Activated naive CD8-positive, alpha-beta T cell treated with anti-CD3 and anti-CD28 coated beads for 36 hours (primary cell): Measurements from ENCODE around the gene CFAP251. TPM values are rescaled to one million over a fixed set of nuclear protein-coding genes. Genes with fewer than 3 reads are reported as not detected.

Experiments used
- DNase-seq: peaks from one replicate; pipeline ENCODE4 v3.0.0; 2021
- H3K27ac Mint-ChIP-seq: one replicate; pipeline ENCODE4 v1.8.0; 2022; ENCODE audit warnings: mild to moderate bottlenecking, moderate library complexity, mixed read lengths
- H3K27me3 Mint-ChIP-seq: one replicate; pipeline ENCODE4 v1.8.0; 2022; ENCODE audit warnings: mild to moderate bottlenecking, mixed read lengths
- H3K36me3 Mint-ChIP-seq: one replicate; pipeline ENCODE4 v1.8.0; 2021; ENCODE audit warnings: mild to moderate bottlenecking, mixed read lengths
- H3K4me1 Mint-ChIP-seq: one replicate; pipeline ENCODE4 v1.8.0; 2021; ENCODE audit warnings: mixed read lengths
- H3K4me3 Mint-ChIP-seq: one replicate; pipeline ENCODE4 v1.8.0; 2022; ENCODE audit warnings: mild to moderate bottlenecking, moderate library complexity, mixed read lengths
- H3K9me3 Mint-ChIP-seq: one replicate; pipeline ENCODE4 v1.8.0; 2022; ENCODE audit warnings: mixed read lengths
- total RNA-seq, 2 experiments: library from RNA; stranded (reverse); gene quantifications; one replicate each; pipeline ENCODE4 v1.2.3, GENCODE V29; 2021

CFAP251 gene
- total RNA-seq, 2 experiments from 2014 or later: 1.3 to 1.8 TPM

DNA sequence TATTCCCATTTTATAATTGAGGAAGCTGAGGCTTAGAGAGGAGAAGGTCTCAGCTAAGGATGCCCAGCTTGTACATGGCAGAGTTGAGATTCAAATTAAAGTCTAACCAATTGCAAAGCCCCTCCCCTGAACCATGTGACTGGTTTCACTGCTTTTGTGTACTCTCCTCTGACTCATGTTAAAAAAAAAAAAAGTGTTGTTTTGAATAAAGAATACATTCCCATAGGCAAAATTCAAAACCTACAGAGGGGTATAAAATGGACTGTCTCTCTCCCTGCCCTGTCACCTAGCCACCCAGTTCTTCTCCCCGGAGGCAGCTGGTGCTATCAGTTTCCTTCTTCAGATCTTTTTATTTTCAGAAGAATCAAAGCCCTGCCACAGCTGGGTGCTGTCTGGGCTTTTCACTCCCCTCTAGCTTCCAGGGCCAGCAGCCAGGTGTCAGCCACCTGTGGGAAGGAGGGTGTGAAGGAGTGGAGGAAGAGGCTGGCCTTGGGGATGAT is 24.4 kb upstream of the CFAP251 start:
- peaks cover 23% of the 10 kb centered on the region for H3K36me3 Mint-ChIP-seq
- H3K9me3 Mint-ChIP-seq: no peaks in the 10 kb centered on the region
- H3K27me3 Mint-ChIP-seq: no peaks in the 10 kb centered on the region
- no peak for DNase-seq
- H3K4me3 Mint-ChIP-seq: peak overlapping the region; percentile 22
- peak overlapping the region; percentile 89 for H3K27ac Mint-ChIP-seq
- peaks cover 38% of the 10 kb centered on the region for H3K4me1 Mint-ChIP-seq

DNA sequence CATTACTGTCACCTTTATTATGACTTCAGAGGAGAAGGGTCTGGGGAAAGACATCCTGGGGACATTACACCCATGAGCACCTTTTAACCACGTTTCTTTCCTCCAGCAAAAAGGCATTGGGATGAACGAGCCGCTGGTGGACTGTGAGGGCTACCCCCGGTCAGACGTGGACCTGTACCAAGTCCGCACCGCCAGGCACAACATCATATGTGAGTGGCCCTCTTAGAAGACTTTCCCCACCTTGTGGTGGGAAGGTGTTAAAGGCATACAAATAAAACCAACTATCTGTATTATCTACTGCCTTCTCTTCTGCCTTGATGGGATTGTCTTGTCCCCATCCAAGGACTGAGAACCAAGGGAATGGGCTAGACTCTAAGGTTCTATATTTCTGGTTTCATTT is 23.8 kb upstream of the CFAP251 start:
- Mint-ChIP-seq H3K27me3 (no peaks in the 10 kb centered on the region), H3K36me3 (peaks cover 21% of the 10 kb centered on the region), H3K4me3 (no peak overlapping the region), H3K4me1 (peaks cover 34% of the 10 kb centered on the region), H3K9me3 (no peaks in the 10 kb centered on the region), H3K27ac (no peak overlapping the region)
- no peak for DNase-seq

DNA sequence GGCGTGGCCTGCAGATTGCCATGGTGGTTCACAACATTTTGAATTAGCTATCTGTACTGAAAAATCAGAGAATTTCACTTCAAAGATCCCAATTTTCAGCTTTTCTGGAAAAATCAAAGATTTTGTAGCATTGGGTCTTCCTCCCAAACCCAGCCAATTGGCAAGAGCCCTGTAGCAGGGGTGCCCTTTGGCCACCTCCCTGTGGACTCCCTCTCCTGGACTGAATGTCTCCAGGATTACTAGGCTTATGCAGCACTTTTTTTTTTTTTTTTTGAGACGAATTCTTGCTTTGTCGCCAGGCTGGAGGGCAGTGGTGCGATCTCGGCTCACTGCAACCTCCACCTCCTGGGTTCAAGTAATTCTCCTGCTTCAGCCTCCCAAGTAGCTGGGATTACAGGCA is 20.1 kb upstream of the CFAP251 start:
- no peaks in the 10 kb centered on the region for H3K27me3 Mint-ChIP-seq
- H3K27ac Mint-ChIP-seq: no peak overlapping the region
- H3K4me1 Mint-ChIP-seq: peaks cover 18% of the 10 kb centered on the region
- no peaks in the 10 kb centered on the region for H3K9me3 Mint-ChIP-seq
- H3K36me3 Mint-ChIP-seq: peaks cover 26% of the 10 kb centered on the region
- no peak for DNase-seq
- H3K4me3 Mint-ChIP-seq: no peak overlapping the region

DNA sequence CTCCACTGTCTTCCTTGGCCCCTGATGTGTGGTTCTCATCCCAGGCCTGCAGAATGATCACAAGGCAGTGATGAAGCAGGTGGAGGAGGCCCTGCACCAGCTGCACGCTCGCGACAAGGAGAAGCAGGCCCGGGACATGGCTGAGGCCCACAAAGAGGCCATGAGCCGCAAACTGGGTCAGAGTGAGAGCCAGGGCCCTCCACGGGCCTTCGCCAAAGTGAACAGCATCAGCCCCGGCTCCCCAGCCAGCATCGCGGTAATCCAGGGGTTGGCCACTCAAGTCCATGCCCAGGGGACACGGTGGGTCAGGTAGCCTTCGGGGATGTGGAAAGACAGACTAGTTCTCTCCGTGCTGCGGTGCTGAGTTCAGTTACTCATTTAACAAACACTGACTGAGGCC is 18.8 kb upstream of the CFAP251 start:
- H3K4me1 Mint-ChIP-seq: peaks cover 7% of the 10 kb centered on the region
- no peaks in the 10 kb centered on the region for H3K27me3 Mint-ChIP-seq
- no peak overlapping the region for H3K27ac Mint-ChIP-seq
- DNase-seq: no peak
- no peak overlapping the region for H3K4me3 Mint-ChIP-seq
- peaks cover 20% of the 10 kb centered on the region for H3K36me3 Mint-ChIP-seq
- H3K9me3 Mint-ChIP-seq: no peaks in the 10 kb centered on the region

DNA sequence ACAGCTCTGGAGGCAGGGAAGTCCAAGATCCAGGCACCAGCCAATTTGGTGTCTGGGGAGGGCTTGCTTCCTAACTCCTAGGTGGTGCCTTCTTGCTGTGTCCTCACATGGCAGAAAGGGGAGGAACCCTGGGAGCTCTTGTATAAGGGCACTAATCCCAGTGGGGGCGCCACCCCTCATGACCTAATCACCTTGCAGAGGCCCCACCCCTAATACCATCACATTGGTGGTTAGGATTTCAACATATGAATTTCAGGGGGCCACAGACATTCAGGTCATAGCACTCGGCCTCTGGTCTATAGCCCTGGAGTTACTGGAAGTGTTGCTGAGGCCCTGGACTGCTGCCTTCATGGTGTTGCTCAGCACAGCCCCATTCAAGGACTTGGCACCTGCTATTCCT is 15.2 kb upstream of the CFAP251 start:
- no peak overlapping the region for H3K27ac Mint-ChIP-seq
- no peak for DNase-seq
- H3K4me3 Mint-ChIP-seq: no peak overlapping the region
- H3K27me3 Mint-ChIP-seq: no peaks in the 10 kb centered on the region
- no peaks in the 10 kb centered on the region for H3K9me3 Mint-ChIP-seq
- H3K36me3 Mint-ChIP-seq: peaks cover 15% of the 10 kb centered on the region
- H3K4me1 Mint-ChIP-seq: peaks cover 5% of the 10 kb centered on the region

DNA sequence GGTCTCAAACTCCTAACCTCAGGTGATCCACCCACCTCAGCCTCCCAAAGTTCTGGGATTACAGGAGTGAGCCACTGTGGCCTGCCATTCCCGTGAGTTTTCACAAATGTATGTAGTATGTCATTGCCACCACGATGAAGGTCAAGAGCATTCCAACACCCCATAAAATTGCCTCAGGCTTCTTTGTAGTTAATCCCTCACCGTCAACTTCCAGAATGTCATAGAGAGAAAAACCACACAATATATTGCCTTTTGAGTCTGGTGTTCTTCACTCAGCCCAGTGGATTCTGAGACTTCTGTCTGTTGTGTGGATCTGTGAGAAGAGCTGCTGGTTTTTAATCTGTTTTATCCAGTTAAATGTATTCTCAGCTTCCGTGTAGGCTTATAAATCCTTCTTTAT is 12.6 kb upstream of the CFAP251 start:
- no peaks in the 10 kb centered on the region for H3K27me3 Mint-ChIP-seq
- H3K27ac Mint-ChIP-seq: peak overlapping the region; percentile 66
- peaks cover 26% of the 10 kb centered on the region for H3K36me3 Mint-ChIP-seq
- peaks cover 12% of the 10 kb centered on the region for H3K4me1 Mint-ChIP-seq
- H3K4me3 Mint-ChIP-seq: no peak overlapping the region
- no peak for DNase-seq
- H3K9me3 Mint-ChIP-seq: no peaks in the 10 kb centered on the region

DNA sequence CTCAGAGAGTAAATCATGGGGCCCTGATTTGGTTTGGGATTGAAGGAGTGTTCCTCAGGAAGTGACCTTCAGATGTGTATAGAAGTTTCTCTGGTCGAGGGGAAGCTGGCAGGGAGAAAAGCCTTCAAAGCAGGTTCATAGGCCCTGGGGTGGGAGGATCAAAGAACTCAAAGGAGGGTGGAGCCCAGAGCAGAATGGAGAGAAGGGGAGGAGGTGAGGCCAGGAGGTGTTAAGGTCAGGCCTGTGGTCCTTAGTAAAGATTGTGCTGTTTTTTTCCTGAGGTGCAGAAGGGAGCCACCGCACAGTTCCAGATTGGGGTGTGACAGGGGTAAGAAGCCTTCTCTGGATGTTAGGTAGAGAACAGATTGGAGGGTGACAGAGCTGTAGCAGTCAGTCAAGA is 9.7 kb upstream of the CFAP251 start:
- no peak for DNase-seq
- H3K4me1 Mint-ChIP-seq: peaks cover 13% of the 10 kb centered on the region
- H3K27ac Mint-ChIP-seq: peak overlapping the region; percentile 35
- H3K4me3 Mint-ChIP-seq: no peak overlapping the region
- H3K9me3 Mint-ChIP-seq: peaks cover 2% of the 10 kb centered on the region
- no peaks in the 10 kb centered on the region for H3K27me3 Mint-ChIP-seq
- peaks cover 26% of the 10 kb centered on the region for H3K36me3 Mint-ChIP-seq

DNA sequence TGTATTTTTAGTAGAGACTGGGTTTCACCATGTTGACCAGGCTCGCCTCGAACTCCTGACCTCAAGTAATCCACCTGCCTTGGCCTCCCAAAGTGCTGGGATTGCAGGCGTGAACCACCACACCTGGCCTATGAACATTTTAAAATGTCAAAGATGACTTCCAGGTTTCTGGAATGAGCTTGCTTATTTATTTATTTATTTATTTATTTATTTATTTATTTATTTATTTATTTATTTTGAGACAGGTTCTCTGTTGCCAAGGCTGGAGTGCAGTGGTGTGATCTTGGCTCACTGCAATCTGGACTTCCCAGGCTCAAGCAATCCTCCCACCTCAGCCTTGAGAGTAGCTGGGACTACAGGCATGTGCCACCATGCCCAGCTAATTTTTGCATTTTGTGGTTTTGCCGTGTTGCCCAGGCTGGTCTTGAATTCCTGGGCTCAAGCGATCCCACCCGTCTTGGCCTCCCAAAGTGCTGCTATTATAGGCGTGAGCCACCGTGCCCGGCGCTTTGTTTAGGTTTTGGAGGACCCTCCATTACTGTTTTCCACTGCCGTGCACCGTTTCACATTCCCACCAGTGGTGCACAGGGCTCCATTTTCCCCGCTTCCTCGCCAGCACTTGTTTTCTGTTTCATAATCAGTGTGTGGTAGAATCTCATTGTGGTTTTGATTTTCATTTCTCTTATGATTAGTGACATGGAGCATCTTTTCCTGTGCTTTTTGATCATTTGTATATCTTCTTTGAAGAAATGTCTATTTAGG is 6.4 kb upstream of the CFAP251 start:
- H3K27ac Mint-ChIP-seq: peak overlapping the region; percentile 82
- peaks cover 2% of the 10 kb centered on the region for H3K9me3 Mint-ChIP-seq
- H3K27me3 Mint-ChIP-seq: no peaks in the 10 kb centered on the region
- H3K4me3 Mint-ChIP-seq: peak overlapping the region; percentile 9
- peak; percentile 37 for DNase-seq
- peaks cover 23% of the 10 kb centered on the region for H3K36me3 Mint-ChIP-seq
- peaks cover 15% of the 10 kb centered on the region for H3K4me1 Mint-ChIP-seq

DNA sequence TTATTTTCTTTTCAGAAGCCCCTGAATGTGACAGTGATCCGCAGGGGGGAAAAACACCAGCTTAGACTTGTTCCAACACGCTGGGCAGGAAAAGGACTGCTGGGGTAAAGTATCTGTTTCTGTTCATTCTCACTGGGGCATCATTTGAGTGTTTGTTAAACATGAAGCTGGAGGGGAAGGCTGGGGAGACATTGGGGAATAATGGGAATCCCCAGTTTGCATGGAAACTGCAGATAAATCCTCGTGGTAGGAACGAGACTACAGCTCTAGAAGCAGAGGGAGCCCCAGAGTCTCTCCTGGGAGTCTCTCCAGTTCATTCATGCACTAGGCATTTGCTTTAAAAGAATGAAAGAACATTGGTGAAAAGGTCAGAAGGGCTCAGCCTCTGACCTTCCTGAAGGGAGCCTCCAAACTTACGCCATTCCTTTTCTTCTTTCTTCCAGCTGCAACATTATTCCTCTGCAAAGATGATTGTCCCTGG is 2.5 kb upstream of the CFAP251 start:
- Mint-ChIP-seq H3K27ac (no peak overlapping the region), H3K27me3 (no peaks in the 10 kb centered on the region), H3K9me3 (peaks cover 2% of the 10 kb centered on the region), H3K4me3 (no peak overlapping the region), H3K36me3 (peaks cover 25% of the 10 kb centered on the region), H3K4me1 (peaks cover 22% of the 10 kb centered on the region)
- no peak for DNase-seq

DNA sequence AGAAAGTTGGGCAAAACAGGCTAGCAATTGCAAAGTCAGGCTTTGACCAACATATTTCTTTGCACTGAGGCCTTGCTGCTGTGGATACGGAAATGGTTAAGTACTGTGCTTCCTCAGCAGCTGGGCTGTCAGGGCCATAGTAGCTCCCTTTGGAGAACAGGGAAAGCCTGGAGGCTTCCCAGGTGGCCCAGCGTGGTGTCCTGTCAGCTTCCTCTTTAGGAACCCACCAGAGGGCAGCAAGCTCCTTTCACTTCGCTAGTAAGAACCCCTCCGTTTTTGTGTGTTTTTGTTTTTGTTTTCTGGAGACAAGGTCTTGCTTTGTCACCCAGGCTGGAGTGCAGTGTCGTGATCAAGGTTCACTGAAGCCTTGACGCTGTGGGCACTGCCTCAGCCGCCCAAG is 1.7 kb upstream of the CFAP251 start:
- DNase-seq: no peak
- Mint-ChIP-seq H3K4me3 (no peak overlapping the region), H3K27me3 (no peaks in the 10 kb centered on the region), H3K36me3 (peaks cover 21% of the 10 kb centered on the region), H3K4me1 (peaks cover 22% of the 10 kb centered on the region), H3K27ac (no peak overlapping the region), H3K9me3 (peaks cover 2% of the 10 kb centered on the region)

DNA sequence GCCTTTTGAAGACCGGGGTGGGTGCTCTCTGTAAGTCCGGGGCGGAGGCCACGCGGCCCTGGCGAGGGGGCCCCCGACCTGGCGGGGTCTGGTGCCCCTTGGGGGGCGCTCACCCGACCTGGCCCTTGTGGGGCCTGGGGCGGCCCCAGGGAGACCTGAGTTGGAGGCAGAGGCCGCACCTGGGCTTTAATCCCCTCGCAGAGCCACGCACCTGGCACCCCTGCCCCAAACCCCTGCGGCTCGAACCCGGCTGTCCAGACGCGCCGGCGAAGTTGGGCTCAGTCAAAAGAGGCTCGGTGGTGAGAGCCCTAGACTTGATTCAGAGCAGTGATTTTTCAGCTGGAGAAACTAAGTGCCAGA is 267 bp downstream of the CFAP251 start:
- Mint-ChIP-seq H3K27me3 (no peaks in the 10 kb centered on the region), H3K9me3 (no peaks in the 10 kb centered on the region), H3K4me1 (peaks cover 18% of the 10 kb centered on the region), H3K4me3 (peak overlapping the region; percentile 82), H3K27ac (peak overlapping the region; percentile 20), H3K36me3 (peaks cover 14% of the 10 kb centered on the region)
- DNase-seq: no peak

DNA sequence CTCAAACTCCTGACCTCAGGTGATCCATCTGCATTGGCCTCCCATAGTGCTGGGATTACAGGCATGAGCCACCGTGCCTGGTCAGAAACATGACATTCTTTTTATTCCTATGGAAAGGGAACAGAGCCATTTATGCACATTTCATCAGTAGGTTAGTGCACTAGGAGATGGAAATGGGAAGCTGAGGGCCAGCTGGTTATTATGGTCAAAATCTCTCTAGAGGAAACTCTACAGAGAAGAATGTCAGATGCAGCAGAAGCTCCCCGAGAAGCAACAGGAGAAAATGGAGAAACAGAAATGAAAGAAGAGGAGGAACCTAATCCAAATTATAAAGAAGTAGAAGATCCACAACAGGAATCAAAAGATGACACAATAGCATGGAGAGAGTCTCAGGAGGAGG is 2.7 kb downstream of the CFAP251 start:
- H3K4me1 Mint-ChIP-seq: peaks cover 20% of the 10 kb centered on the region
- H3K9me3 Mint-ChIP-seq: no peaks in the 10 kb centered on the region
- H3K27ac Mint-ChIP-seq: no peak overlapping the region
- H3K4me3 Mint-ChIP-seq: no peak overlapping the region
- no peak for DNase-seq
- peaks cover 14% of the 10 kb centered on the region for H3K36me3 Mint-ChIP-seq
- no peaks in the 10 kb centered on the region for H3K27me3 Mint-ChIP-seq

DNA sequence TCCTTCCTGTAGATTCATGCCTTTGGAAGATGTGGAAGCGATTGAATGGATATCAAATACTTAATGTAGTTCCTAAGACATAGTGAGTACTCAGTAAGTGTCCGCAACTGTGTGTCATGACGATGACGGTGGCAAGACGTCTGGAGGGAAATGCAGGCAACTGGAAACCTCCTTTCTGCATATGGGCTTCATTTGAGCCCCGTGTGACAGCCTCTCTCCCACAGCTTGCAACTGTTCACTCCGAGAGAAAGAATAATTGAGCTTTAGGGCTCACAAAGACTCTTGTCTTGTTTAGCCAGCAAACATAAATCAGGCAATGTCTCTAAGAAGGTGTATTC is 6.9 kb downstream of the CFAP251 start:
- H3K9me3 Mint-ChIP-seq: no peaks in the 10 kb centered on the region
- no peak overlapping the region for H3K4me3 Mint-ChIP-seq
- no peaks in the 10 kb centered on the region for H3K27me3 Mint-ChIP-seq
- DNase-seq: no peak
- H3K36me3 Mint-ChIP-seq: no peaks in the 10 kb centered on the region
- H3K27ac Mint-ChIP-seq: no peak overlapping the region
- peaks cover 3% of the 10 kb centered on the region for H3K4me1 Mint-ChIP-seq

DNA sequence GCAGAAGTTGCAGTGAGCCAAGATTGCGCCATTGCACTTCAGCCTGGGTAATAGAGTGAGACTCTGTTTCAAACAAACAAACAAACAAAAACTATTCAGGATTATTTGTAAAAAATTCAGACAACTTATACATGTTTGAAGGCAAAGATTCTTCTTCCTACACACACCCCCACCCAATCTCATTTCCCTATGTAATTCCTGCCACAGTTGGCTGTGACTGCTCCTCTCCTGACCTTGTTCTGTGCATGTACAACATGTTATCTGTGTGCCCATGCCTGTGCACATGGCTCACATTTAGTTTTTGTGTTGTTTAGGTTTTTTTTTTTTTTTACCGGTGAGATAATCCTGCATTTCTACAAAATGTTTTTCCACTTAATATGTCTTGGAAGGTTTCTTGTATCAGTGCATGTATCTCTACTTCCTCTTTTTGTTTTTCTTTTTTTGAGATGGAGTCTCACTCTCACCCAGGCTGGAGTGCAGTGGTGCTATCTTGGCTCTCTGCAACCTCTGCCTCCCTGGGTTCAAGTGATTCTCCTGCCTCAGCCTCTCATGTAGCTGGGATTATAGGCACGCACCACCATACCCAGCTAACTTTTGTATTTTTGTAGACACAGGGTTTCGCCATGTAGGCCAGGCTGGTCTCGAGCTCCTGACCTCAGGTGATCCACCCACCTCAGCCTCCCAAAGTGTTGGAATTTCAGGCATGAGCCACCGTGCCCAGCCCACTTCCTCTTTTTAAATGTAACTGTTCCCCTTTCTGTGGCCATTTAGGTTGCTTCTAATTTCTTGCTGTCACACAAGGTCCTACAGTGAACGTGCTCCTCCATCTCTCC is 8.7 kb downstream of the CFAP251 start:
- DNase-seq: no peak
- Mint-ChIP-seq H3K4me3 (no peak overlapping the region), H3K9me3 (no peaks in the 10 kb centered on the region), H3K4me1 (peaks cover 3% of the 10 kb centered on the region), H3K36me3 (no peaks in the 10 kb centered on the region), H3K27me3 (no peaks in the 10 kb centered on the region), H3K27ac (no peak overlapping the region)

DNA sequence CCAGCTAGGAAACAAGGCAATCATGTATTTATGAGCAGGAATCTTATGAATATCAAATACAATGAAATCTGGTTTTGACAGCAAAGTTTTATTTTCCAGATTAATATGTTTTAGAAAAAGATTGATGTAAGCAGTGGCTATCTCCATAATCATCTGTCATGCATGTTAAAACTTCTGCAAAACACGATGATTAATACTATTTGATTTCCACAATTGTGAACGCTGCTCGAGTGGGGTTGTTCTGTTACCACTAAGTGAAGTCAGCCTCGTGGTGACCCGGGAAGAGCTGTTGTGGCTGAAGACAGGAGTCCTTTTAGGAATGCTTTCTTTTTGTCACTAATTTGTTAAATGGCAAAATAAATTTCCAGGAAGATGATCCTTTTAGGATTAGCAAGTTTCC is 9.4 kb downstream of the CFAP251 start:
- H3K4me1 Mint-ChIP-seq: peaks cover 3% of the 10 kb centered on the region
- H3K9me3 Mint-ChIP-seq: no peaks in the 10 kb centered on the region
- no peak overlapping the region for H3K27ac Mint-ChIP-seq
- peaks cover 1% of the 10 kb centered on the region for H3K36me3 Mint-ChIP-seq
- H3K27me3 Mint-ChIP-seq: no peaks in the 10 kb centered on the region
- DNase-seq: no peak
- H3K4me3 Mint-ChIP-seq: no peak overlapping the region
